Neural crest cell (in vitro differentiated cells): Measurements from ENCODE around the gene FBXO21. TPM values are rescaled to one million over a fixed set of nuclear protein-coding genes. Genes with fewer than 3 reads are reported as not detected.
"Not testable (repeated sequence)": the region's sequence is repeated elsewhere in the genome, so short reads cannot be mapped to it uniquely, and the experiment has no call there.

Source experiments
- DNase-seq: peaks from one replicate; pipeline ENCODE4 v3.0.0; 2021; ENCODE audit warnings: low read depth, mixed read lengths, low spot score
- H3K27ac Mint-ChIP-seq: one replicate; pipeline ENCODE4 v1.8.0; 2021; ENCODE audit warnings: mild to moderate bottlenecking, mixed read lengths; ENCODE audit not compliant: unreplicated experiment
- H3K27me3 Mint-ChIP-seq: 2 replicates; pipeline ENCODE4 v1.8.0; 2021; ENCODE audit warnings: low read depth, mild to moderate bottlenecking, mixed read lengths
- H3K36me3 Mint-ChIP-seq: 2 replicates; pipeline ENCODE4 v1.8.0; 2021; ENCODE audit warnings: low read depth, mild to moderate bottlenecking, mixed read lengths
- H3K4me1 Mint-ChIP-seq: 2 replicates; pipeline ENCODE4 v1.8.0; 2021; ENCODE audit warnings: mixed read lengths
- H3K4me3 Mint-ChIP-seq: one replicate; pipeline ENCODE4 v1.8.0; 2021; ENCODE audit warnings: mild to moderate bottlenecking, mixed read lengths
- H3K9me3 Mint-ChIP-seq: 2 replicates; pipeline ENCODE4 v1.8.0; 2021; ENCODE audit warnings: mixed read lengths
- total RNA-seq: library from RNA; stranded (reverse); gene quantifications from 2 replicates; pipeline ENCODE4 v1.2.1, GENCODE V29; 2021
- TF ChIP-seq, protein P1 (sequence below): fragments of 200-600 bp; sonication (generic); conservative IDR thresholded peaks from 2 replicates; pipeline ENCODE4 v1.5.0; 2021; ENCODE audit warnings: antibody characterized with exemption, mild to moderate bottlenecking

The FBXO21 gene
- total RNA-seq, 1 donor from 2014 or later = 60.3 TPM

DNA sequence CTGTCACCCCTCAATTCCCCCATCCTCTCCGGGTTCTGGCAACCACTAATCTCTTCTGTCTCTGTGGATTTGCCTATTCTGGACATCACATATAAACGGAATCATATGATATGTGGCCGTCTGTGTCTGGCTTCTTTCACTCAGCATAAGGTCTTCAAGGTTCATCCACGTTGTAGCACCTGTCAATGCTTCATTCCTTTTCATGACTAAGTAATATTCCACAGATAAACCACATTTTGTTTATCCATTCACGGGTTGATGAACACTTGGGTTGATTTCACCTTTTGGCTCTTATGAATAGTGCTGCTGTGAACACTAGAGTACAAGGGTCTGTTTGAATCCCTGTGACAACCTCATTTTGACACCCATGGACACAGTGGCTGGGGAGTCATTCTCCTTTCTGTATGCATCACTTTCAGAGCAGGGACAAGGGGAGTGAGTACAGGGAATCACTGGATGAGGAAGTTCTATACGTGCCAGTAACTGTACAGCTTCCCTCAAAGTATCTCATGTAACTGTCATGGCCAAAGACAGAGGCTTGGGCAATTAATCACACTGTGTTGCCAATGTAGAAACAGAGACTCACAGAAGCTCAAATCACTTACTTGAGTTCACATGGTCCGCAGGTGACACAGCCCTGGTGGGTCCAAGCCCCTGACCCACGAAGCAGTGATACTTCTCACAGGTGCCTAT, 80.2 kb downstream of the FBXO21 start:
- TF ChIP-seq, protein P1, sequence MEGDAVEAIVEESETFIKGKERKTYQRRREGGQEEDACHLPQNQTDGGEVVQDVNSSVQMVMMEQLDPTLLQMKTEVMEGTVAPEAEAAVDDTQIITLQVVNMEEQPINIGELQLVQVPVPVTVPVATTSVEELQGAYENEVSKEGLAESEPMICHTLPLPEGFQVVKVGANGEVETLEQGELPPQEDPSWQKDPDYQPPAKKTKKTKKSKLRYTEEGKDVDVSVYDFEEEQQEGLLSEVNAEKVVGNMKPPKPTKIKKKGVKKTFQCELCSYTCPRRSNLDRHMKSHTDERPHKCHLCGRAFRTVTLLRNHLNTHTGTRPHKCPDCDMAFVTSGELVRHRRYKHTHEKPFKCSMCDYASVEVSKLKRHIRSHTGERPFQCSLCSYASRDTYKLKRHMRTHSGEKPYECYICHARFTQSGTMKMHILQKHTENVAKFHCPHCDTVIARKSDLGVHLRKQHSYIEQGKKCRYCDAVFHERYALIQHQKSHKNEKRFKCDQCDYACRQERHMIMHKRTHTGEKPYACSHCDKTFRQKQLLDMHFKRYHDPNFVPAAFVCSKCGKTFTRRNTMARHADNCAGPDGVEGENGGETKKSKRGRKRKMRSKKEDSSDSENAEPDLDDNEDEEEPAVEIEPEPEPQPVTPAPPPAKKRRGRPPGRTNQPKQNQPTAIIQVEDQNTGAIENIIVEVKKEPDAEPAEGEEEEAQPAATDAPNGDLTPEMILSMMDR = no peak
- Mint-ChIP-seq H3K27me3 (peaks cover 7% of the 10 kb centered on the region), H3K36me3 (no peaks in the 10 kb centered on the region), H3K4me3 (no peak overlapping the region), H3K4me1 (no peaks in the 10 kb centered on the region), H3K9me3 (no peaks in the 10 kb centered on the region), H3K27ac (no peak overlapping the region)
- DNase-seq = no peak

DNA sequence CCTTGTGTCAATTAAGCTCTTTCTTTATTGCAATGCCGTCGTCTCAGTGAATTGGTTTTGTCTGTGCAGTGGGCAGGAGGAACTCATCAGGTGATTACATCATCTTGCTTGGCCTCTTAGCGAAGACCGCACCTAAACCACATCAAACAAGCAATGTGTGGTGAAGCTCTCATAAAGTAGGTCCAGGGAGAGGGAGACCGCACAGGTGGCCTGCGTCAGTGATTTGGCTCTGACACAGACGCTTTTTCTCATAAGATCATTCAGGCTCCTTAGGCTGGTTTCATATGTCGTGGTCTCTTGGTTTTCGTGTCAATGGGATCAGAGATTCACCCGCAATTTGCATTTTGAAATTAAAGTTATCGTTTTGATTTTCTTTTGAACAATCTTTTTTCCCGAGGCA, 84.4 kb downstream of the FBXO21 start:
- H3K9me3 Mint-ChIP-seq = no peaks in the 10 kb centered on the region
- H3K4me1 Mint-ChIP-seq = peaks cover 5% of the 10 kb centered on the region
- no peak overlapping the region for H3K4me3 Mint-ChIP-seq
- H3K27me3 Mint-ChIP-seq = peaks cover 34% of the 10 kb centered on the region
- TF ChIP-seq, protein P1 = no peak
- no peaks in the 10 kb centered on the region for H3K36me3 Mint-ChIP-seq
- H3K27ac Mint-ChIP-seq = no peak overlapping the region
- DNase-seq = no peak

DNA sequence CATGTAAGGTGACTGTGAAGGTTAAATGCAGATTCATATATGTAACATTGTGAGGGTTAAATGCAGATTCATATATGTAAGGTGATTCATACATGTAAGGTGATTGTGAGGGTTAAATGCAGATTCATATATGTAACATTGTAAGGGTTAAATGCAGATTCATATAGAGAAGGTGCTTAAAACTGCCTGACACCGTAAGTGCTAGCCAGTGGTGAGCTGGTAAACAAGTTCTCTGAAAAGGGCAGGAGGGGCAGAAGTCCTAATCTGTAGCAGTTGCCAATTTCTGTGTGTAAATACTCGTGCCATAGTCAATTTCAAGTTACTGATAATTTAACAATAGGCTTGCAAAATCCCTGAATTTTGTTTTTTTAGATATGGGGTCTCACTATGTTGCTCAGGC, 86.3 kb downstream of the FBXO21 start:
- H3K27ac Mint-ChIP-seq, DNase-seq, H3K4me1 Mint-ChIP-seq, H3K4me3 Mint-ChIP-seq, H3K9me3 Mint-ChIP-seq, H3K36me3 Mint-ChIP-seq: not testable (repeated sequence)
- peaks cover 45% of the 10 kb centered on the region for H3K27me3 Mint-ChIP-seq

DNA sequence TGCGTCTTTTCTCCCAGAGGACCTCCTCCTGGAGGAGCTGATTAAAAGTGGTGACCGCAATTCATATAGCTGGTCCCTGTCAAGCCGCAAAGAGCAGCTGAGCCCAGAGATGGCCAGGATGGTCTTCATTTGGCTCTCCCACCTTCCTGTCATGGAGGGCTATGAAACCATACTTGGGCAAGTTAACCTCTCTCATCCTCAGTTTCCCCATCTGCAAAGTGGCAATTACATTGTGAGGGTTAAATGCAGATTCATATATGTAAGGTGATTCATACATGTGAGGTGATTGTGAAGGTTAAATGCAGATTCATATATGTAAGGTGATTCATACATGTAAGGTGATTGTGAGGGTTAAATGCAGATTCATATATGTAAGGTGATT, 87.5 kb downstream of the FBXO21 start:
- no peak for DNase-seq
- H3K4me1 Mint-ChIP-seq = peaks cover 8% of the 10 kb centered on the region
- H3K9me3 Mint-ChIP-seq = no peaks in the 10 kb centered on the region
- TF ChIP-seq, protein P1 = no peak
- H3K27me3 Mint-ChIP-seq = peaks cover 56% of the 10 kb centered on the region
- H3K27ac Mint-ChIP-seq = no peak overlapping the region
- no peak overlapping the region for H3K4me3 Mint-ChIP-seq
- peaks cover 2% of the 10 kb centered on the region for H3K36me3 Mint-ChIP-seq

DNA sequence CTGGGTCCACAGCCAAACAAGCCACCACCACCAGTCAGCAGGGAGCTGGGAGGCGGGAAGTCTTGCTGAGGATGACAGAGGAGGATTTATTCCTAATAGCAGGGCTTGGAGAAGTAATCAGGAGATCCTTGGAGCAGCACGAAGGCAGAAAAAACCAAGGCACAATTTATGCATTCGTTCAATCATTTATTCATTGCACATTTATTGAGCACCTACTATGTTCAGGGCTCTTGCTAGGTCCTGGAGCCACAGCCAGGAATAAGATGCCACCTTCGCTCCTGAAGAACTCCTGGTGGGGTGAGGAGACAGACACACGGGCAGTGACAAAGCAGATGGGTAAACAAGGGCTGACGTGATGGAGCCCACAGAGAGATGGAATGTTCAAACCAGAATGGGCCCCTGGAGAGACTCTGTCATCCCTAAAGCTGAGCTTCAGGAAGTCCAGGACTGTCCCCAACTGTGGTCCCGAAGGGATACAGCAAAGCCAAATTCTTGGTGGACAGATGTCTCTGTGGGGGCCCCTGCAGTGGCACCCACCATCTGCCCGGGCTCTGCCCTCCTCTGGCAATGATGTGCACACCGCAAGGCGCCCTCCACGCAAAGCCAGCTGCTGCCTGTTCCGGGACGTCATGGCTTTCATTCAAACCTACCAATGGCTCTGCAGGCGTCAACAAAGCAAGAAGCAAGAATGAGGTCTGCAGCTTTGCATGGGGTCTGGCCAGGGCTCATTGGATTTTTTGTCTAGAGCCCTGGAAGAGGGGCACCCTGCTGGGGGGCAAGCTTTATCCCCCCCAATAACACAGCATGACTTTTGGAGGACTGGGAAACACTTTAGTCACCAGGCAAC, 88.1 kb downstream of the FBXO21 start:
- DNase-seq = no peak
- no peak overlapping the region for H3K4me3 Mint-ChIP-seq
- H3K27me3 Mint-ChIP-seq = peaks cover 62% of the 10 kb centered on the region
- TF ChIP-seq, protein P1 = no peak
- peaks cover 2% of the 10 kb centered on the region for H3K36me3 Mint-ChIP-seq
- no peaks in the 10 kb centered on the region for H3K9me3 Mint-ChIP-seq
- peak overlapping the region; percentile 14 for H3K27ac Mint-ChIP-seq
- H3K4me1 Mint-ChIP-seq = peaks cover 12% of the 10 kb centered on the region
